Stimulated activated CD8-positive, alpha-beta memory T cell treated with anti-CD3 and anti-CD28 coated beads, Interleukin-4, amount 100 ng/mL, for 48 hours (primary cell): ENCODE data around the gene TCERG1L.
"Not testable (repeated sequence)": the region's sequence is repeated elsewhere in the genome, so short reads cannot be mapped to it uniquely, and the experiment has no call there.

Experiments
- DNase-seq: peaks from one replicate; pipeline ENCODE4 v3.0.0-alpha.2; 2020

Gene TCERG1L

DNA sequence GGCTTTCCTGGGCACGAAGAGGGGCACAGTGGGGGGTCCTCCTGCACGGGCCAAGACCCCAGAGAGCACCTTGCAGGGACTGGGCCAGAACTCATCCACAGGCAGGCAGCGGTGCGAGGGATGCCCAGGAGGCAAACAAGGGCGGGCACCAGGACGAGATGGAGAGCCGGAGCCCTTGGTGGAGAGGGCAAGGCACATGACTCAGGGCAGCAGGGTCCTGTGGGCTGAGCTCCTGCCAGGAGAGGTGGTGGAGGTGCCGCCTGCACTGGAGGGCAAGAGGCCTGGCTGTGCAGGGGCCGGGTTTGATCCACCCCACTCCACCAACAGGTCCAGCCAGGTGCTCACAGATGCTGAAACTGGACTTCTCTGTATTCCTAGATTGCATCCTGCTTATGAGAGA, 170.9 kb downstream of the TCERG1L start:
- DNase-seq = no peak

DNA sequence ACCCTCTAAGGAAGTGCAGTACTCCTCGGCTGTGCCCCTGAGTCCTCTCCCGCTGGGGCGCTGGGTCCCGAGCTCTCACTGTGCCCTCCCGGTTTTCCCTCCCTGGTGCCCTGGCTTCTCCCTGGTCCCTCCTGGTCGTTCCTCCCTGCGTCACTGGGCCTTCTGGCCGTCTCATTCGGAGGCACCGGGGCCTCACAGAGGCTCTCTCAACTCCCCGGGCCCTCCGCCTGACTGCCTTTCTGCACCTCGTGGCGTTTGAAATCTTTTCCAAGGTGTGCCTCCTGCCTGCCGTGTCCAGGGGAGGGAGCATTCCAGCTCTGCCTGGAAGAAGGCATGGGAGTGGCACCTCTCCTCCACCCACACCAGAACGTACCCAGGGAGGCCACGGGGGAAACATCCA, 174.3 kb downstream of the TCERG1L start:
- no peak for DNase-seq

DNA sequence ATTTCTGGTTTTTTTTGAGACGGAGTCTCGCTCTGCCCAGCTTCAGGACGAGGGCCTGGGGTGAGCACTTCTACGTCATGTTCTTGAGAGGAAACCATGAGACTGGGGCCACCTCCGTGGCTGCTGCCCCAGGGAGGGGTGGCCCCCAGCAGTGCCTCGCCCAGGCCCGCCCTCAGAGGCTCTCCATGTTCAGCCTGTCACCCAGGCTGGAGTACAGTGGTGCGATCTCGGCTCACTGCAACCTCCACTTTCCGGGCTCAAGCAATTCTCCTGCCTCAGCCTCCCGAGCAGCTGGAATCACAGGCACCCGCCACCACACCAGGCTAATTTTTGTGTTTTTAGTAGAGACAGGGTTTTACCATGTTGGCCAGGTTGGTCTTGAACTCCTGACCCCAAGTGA, 175.2 kb downstream of the TCERG1L start:
- not testable (repeated sequence) for DNase-seq

DNA sequence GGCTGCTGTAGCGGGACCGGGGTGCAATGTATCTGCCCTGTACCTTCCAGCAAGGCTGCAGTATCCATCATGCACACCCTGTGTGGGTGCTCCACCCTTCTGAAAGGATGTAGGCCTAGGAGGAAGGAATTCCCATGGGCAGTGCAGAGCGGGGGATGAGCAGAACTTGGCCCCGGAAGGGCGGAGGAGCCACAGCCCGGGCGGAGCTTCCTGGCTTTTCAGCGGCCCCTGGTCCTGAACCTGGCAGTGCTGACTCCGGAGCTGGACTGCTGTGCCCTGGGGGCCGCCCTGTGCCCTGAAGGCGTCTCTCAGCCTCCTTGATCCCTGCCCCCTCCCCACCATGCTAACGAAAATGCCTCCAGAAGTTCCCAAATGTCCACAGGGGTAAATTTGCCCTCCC, 175.8 kb downstream of the TCERG1L start:
- no peak for DNase-seq

DNA sequence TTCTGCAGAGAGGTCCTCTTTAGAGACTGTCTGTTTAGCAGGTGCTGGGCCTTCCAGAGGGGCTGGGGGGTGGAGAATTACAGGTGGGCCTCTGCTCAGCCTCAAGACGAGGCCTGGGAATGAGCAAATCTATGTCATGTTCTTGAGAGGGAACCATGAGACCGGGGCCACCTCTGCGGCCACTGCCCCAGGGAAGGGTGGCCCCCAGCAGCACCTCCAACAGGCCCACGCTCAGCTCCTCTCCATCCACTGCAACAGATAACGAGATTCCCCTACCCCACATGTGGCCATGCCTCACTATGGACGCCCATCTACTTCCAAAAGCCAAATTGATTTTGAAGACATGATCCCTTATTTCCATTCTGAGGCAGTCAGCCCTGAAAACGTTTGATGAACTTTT, 176.9 kb downstream of the TCERG1L start:
- DNase-seq = no peak

DNA sequence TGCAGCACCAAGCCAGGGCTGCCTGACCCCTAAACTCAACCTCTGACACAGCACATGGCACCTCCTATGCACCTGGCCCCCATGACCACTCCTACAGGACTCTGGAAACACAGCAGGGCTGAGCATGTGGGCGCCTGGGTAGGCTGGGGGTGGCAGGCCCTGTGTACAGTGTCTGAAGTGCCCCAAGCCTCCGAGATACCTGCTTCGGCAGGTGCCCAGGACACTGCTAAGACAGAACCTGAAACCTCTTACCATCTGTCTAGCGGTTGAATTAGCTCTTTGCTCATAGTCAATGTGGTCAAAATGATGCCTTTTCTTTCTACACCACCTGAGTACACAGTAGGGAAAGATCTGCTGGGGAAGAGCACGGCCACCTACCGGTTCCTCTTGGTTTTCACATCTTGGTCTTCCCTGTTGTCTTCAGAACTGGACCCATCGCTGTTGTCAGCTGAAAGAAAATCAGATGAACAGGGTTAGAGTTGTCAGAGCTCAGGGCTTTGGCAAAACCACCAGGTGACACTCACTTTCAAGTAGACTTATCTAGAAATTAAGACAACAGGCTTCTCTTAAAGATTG, 177.4 kb downstream of the TCERG1L start:
- DNase-seq = no peak

DNA sequence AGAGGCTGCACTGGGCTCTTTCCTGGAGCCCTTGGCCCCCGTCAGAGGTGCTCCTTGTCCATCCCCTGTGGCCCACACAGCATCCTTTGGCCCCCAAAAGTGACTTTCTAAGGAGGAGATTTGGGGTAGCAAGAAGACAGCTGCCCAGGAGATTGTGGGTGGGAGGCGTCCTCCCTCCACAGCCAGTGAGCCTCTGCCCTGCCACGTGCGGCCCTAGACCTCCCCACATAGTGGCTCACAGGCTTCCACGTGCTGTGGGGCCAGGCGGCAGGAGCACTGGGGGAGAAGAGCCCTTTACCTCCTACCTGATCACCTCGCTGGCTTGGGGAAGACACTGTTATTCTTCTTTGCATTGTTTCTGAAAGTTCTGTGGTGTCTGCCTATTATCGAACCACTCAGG, 178.8 kb downstream of the TCERG1L start:
- DNase-seq = no peak

DNA sequence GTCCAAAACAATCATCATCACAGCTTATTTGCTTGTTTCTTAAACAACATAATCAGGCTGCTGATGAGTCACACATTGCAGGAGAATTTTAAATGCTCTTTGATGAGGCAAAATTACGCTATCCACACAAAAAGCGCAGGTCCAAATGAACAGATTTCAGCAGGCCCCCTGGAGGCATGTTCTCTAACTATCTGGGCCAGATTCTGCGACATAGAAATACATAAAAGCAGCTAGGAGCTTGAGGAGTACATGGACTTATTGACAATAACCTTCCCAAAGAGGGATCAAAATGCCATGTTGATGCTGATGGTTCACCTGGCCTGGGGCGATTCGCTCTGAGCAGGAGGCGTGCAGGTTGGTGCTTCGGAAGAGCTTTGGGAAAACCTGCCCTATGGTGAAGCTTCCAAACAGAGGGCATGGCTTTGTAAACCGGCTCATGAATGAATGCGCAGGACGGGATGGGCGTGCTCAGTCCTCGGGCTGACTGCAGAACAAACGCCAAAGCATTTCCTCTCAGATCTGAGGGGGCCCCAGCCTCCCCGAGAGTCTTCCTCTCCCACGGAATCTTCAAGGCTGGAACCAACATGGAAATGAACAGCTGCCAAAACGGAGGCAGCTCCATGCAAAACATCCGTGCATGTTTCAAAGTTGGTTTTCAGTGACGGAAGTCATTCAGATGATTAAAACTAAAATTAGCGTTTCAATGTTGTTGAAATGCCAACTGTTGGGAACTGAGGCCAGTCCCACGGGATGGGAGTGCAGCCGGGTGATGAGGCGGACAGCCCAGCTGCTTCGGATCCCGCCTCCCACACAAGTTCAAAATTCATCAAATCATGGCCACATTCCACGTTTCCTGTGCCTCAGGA, 179.6 kb downstream of the TCERG1L start:
- DNase-seq = no peak

DNA sequence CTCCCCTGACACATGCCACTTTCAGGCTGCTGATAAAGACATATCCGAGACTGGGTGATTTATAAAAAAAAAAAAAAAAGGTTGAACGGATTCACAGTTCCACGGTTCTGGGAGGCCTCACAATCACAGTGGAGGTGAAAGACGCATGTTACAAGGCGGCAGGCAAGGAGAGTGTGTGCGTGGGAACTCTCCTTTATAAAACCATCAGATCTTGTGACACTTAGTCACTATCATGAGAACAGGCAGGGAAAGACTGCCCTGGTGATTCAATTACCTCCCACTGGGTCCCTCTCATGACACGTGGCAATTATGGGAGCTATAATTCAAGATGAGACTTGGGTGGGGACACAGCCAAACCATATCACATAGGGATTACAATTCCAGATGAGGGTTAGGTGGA, 181.5 kb downstream of the TCERG1L start:
- no peak for DNase-seq

DNA sequence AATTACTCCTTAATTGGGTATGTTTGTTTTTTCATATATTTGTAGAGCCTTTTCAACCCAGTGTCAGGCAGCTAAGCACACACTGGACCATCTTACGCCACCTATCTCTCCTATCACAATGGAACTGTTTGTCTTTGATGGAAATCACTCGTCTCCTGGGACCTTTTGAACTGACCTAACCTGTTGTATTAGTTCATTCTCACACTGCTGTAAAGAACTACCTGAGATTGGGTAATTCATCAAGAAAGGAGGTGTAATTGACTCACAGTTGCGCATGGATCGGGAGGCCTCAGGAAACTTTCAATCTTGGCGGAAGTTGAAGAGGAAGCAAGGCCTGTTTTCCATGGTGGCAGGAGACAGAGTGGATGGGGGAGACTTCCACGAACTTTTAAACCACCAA, 182.0 kb downstream of the TCERG1L start:
- DNase-seq = no peak

DNA sequence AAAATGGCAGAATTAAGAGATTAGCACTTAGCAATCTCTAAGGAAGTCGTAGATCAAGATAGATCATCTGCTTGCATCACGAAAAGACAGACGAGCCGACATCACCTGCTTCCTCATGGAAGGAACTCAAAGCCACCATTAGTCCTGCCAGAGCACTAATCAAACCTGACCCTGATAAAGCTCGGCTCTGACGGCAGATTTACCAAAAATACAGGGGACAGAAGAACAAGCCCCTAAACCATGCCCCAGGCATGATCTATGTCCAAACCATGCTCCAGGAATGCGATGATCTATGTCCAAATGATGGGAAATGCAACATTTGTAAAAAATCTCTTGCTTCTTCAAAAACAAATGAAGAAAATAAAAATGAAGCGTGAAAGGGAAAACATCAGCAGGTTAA, 182.8 kb downstream of the TCERG1L start:
- DNase-seq = no peak

DNA sequence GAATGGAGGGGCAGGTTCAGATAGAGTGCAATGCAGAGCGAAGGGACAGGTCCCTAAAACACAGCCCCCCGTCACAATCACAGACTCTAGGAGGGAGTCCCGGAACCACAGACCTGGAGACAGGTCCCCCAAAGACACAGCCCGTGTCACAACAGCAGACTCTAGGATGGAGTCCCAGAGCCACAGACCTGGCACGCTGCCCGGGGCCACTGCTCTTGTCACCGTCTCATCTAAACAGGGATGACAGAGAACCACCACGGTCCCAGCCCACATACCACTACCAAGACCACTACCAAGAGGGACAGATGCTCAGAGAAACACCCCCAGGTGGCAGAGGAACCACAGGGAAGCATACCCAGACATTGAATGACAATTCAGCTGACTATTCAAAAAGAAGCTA, 183.9 kb downstream of the TCERG1L start:
- DNase-seq = no peak

DNA sequence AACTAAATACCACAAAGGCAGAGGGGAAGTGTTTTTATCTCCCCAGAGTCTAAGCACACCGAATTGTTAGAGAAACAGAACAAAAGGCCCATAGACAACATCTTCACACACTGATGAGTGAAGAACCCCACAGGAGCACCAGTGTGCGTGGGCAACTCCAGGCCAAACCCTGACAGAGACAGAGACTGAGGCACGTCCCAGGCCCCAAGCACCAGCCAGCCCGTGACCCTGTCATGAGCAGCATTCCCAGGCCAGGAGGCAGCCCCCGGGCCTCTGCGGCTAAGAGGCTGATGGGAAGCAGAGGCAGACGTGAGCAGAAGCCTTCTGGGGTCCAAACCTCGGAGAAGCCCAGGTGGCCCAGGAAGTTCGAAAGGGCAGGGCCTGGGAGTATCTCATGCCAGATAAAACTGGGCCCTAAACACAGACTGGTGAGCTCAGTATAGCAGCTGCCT, 184.4 kb downstream of the TCERG1L start:
- no peak for DNase-seq

DNA sequence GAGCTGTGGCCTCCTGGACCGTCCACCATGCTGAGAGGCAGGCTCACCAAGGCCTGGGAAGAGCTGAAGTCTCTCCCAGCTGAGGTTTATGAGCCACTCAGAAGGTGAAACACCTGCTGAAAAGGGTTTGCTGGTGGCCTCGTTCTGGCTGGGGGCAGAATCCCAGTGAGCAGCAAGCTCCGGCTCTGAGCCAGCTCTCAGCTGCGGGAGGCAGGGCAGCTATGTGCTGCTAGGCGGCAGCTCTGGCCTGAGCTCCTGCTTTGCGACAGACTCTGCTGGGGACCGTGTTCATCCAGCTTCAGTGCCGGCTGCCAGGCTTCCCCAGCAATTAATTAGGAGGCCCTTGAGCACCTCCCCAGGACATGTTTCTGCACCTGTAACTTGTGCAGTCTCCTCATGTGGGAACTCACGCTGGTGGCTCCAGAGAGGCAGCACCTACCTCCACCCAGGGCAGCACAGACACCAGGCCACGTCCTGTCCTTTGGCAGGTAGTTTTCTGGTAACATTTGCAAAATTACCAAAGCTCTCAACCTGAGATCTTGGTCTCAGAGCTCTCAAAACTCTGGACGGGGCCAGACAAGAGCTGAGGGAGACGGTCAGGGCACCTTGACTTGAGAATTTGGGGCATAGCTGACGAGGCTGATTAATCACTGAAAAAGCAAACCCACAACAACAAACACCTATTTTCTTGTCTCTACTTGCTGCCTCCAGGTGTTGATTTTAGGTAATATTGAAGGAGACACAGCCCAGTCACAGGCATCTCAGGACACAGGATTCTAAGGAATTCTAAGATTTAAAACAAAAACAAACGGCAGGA, 185.0 kb downstream of the TCERG1L start:
- no peak for DNase-seq

DNA sequence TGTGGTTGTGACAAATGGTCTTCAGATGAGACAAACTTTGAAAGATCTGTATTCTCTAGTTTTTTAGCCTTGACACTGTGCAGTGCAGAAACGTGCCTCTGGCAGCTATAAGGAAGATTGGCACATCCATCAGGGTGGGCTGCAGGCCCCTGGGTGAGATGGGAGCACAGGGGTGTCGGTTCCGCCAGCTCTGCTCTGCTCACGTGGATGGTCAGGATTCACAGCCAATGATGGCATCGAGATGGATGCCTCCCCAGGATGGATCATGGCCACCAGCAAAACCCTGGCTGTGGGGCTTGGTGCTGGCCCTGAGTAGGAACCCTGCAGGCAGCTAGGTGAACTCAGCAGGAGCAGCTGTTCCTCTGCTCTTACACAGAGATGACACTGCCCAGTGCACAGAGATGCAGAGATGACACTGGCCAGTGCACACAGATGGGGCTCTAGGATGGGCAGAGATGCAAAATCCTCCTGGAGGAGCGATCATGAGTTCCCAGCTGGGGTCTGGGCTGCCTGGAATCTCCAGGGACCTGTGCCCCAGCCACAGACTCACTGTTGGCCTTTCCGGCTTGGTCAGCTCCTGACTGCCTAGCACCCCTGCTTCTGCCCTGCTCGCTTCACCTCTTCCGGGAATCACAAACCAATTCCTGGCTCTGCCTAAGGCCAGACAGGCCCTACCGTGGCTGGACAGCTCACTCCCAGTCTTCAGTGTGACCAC, 185.9 kb downstream of the TCERG1L start:
- DNase-seq = no peak

DNA sequence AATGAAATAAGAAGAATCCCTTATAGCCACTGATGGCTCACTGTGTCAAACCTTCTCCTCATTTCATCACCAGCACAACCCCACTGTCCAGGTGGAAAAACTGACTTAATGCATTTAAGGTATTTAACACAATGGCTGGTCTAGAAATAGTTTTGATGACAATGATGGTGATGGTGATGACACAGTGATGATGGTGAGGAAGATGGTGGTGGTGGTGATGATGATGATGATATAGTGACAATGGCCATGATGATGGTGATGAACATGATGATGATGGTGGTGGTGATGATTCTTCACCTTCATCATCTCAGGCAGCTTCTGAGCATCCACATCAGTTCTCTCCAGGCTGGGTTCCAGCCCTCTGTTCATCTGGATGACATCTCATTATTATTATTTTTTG, 186.6 kb downstream of the TCERG1L start:
- DNase-seq = no peak

DNA sequence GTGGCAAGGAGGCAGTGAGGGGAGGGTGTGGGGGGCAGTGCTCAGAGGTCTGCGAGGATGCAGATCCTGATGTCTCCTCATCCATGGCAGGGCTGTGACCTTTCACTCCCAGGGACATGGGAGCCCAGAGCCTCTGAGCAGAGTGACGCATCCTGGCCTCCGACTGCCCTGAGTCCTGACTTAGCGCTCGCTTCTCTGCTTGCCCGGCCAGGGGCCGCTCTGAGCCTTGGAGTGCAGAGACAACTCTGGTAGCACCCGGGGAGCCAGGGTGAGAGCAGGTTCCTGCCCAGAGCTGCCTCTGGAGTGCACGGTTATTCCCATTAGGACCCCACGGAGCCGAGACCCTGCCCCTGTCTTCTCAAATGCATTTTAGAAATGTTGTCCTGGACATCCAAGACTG, 188.0 kb downstream of the TCERG1L start:
- no peak for DNase-seq

DNA sequence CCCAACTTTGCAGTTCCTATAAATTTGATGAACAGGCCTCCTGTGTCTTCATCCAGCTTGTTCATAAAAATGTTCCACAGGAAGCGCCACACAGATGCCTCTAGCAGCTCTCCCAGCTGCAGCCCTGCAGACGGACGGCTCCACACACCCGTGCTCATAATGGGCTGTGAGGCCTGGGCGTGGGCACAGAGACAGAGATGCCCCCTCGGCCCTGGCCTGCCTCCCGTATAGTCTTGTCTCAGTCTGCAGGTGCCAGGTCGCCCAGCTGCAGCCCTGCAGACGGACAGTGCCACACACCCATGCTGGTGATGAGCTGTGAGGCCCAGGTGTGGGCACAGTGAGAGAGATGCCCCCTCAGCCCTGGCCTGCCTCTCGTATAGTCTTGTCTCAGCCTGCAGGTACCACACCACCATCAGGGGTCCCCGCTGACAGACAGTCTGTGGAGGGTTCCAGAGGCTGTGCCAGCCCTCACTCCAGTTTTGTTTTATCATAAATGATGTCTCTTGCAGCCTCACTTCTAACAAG, 189.9 kb downstream of the TCERG1L start:
- no peak for DNase-seq

DNA sequence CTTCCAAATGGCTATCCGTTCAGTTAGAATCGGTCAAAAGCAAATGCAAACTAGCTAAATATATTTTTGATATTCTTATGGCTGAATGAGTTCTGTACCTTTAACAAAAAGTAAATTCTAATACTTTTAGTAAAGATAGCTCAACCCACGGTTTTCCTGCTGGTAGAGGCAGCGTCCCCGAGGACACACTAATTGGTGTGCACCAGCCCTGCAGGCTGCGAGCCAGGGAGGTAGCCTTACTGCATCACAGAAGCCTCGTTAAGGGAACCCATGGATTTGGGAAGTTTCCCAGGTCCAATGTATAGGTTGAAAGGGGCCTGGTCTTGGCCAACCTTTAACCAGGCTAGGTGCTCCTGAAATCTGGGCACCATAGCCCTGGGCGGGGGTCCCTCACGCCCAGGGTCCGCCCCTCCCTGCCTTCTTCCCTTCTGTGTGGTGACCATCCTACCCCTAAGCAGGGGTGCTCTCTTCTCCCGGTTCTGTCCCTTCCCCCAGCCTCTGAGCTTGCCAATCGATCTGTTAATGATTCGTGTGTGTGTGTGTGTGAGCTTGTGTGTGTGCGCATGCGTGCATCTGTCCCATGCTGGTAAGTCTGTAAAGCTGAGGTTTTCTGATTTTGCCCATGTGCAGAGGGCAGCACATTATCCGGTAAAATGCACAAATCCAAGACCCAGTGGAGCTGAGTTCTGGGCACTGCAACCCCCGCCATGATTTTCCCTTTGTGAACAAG, 191.7 kb downstream of the TCERG1L start:
- no peak for DNase-seq

DNA sequence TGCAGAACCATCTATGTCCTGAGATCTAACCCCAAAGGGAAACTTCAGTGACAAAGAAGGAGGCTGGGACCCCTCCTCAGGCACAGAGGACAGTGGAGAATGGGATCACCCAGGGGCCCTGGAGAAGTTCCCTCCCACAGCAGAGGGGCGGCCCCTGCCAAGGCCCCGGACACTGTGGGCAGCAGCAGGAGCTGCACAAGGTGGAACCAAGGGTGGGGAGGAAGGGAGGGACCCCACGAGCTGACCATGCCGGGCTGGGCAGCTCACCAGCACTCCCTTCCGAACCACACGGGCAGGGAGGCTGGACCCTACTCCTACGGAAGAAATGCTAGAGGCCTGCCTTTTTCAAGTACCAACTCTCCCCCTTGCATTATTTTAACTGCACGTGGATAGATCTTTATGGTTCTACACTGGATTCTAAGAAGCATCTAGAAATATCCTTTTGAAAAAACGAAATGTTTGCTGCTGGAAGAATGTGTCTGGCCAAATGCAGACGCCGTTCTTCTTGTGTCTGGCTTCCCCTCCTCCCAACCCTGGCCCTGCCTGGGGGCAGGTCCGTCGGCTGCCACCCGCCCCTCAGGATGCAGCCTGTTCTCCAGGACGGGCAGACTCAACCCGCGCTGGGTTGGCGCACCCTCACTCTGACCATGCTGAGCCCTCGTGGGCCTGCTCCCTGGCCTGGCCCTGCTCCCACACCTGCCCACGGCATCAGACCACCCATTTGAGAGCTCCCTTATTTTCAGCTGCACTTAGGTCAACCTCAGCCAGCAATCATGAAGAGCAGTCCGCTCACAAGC, 193.9 kb downstream of the TCERG1L start:
- DNase-seq = no peak

DNA sequence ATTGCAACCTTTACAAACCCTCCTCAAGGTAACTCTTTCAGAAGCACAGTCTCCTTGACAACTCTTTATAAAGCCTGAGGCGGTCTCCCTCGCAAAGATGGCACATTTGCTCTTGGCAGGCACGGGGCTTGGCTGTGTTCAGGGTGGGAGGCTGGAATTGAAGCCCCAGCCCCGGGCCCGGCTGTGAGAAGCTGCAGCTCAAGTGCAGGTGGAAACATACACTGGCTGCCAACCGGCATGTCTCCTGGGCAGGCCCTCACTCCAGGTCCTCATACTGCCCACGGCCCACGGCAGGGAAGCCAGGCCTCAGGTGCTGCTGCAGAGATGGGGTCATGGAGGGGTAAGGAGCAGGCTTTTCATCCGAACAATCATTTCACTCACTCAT, 194.5 kb downstream of the TCERG1L start:
- no peak for DNase-seq
